ENCODE data around the gene HSD17B11. TPM values are rescaled to one million over a fixed set of nuclear protein-coding genes. Genes with fewer than 3 reads are reported as not detected.
A peak's percentile ranks its signal among the peaks of the same experiment; 100 is the strongest.

Gene HSD17B11
- total RNA-seq, 1 experiment from 2014 or later: 47.4 TPM

DNA sequence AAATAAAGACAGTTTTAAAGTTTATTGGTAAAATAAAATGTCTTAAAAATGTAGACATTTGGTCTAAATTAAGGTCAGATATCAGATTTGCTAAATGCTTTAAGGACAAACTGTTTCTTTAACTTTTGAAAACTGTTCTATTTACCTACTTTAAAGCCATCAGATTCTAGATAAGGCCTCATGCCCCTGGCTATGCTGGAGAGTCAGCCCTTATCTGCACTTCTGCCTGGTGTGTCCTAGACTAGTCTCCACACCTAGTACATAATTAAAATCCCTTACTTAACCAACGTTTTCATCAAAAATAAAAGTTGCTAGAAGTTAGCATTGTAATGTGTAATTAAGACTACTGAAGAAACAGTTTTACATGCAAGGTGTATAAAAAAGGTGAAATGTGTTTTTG is 25.6 kb downstream of the HSD17B11 start:
- Histone ChIP-seq H3K27ac (ENCODE audit: low read depth, low read length) (no peak overlapping the region), H3K9ac (ENCODE audit: low read length) (no peak overlapping the region), H4K20me1 (ENCODE audit: insufficient read depth) (no peaks in the 10 kb centered on the region), H3K4me2 (ENCODE audit: low read length) (no peak overlapping the region), H2AFZ (ENCODE audit: low read depth, low read length, poor library complexity, severe bottlenecking) (no peak overlapping the region), H3K9me2 (ENCODE audit: insufficient read depth) (no peaks in the 10 kb centered on the region), H3K4me1 (ENCODE audit: control insufficient read depth in 1 of 2, insufficient read depth in 2 of 2, low read length in 2 of 2) (no peaks in the 10 kb centered on the region), H3K9me3 (ENCODE audit: control insufficient read depth in 1 of 2, insufficient read depth in 1 of 2, low read depth in 1 of 2, low read length in 2 of 2) (no peaks in the 10 kb centered on the region), H3K36me3 (ENCODE audit: control insufficient read depth in 1 of 2, insufficient read depth in 2 of 2, low read length in 2 of 2) (peaks cover 11 to 25% of the 10 kb centered on the region in 2 experiments), H3K4me3 (replicated peaks in 1 of 2; ENCODE audit: low read depth in 1 of 2, low read length in 2 of 2) (no peak overlapping the region), H3K79me2 (ENCODE audit: insufficient read depth, low read length) (peaks cover 3% of the 10 kb centered on the region; the same call in 1 of the 2 replicates), H3K27me3 (ENCODE audit: insufficient read depth, low read length) (no peaks in the 10 kb centered on the region)
- no peak for DNase-seq (ENCODE audit: low read depth, low spot score)
- POLR2A ChIA-PET: no interaction called here
- intact Hi-C loops (cut with micrococcal nuclease): loop anchor here (10.0 kb wide), 1 partner anchor 839 kb away; no protein-coding TSS in a partner anchor
- no peak for ATAC-seq
- RAD21 ChIA-PET (ENCODE audit: low non-redundant PET in 1 of 2, low total read pairs in 2 of 2, uncharacterized antibody in 2 of 2, unreplicated experiment in 2 of 2): no interaction called here
- BruUV-seq (replicated peaks): no TSS peak
- CTCF ChIA-PET: interaction anchor here (1.6 kb wide), 1 partner anchor 10 kb away, joined by 3 read pairs; no protein-coding TSS in a partner anchor
- TF ChIP-seq, protein P1, sequence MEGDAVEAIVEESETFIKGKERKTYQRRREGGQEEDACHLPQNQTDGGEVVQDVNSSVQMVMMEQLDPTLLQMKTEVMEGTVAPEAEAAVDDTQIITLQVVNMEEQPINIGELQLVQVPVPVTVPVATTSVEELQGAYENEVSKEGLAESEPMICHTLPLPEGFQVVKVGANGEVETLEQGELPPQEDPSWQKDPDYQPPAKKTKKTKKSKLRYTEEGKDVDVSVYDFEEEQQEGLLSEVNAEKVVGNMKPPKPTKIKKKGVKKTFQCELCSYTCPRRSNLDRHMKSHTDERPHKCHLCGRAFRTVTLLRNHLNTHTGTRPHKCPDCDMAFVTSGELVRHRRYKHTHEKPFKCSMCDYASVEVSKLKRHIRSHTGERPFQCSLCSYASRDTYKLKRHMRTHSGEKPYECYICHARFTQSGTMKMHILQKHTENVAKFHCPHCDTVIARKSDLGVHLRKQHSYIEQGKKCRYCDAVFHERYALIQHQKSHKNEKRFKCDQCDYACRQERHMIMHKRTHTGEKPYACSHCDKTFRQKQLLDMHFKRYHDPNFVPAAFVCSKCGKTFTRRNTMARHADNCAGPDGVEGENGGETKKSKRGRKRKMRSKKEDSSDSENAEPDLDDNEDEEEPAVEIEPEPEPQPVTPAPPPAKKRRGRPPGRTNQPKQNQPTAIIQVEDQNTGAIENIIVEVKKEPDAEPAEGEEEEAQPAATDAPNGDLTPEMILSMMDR (IDR thresholded peaks at IDR 0.05 in 2 of 3, conservative IDR thresholded peaks at IDR 0.05 in 1 of 3; ENCODE audit: borderline replicate concordance in 1 of 3, insufficient read depth in 1 of 3, low read depth in 2 of 3, low read length in 2 of 3): no peak

DNA sequence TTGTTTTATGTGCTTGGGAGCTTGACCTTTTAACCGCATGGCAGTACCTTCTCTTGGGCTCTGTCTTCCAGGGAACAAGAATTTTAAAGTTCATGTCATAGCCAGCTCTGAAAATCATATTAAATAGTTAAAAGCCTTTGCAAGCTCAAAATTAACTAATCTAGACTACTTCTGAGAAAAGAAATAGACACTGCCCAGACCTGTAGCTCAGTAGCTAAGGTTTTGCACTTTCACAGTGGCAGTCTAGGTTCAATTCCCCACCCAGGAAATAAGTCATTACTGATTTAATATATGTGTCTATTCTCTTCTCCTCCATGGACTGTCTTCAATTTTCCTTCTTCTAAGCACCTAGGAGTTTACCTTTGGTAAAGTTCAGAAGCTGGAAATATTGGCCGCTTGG is 27.4 kb downstream of the HSD17B11 start:
- Histone ChIP-seq H3K27ac (ENCODE audit: low read depth, low read length) (no peak overlapping the region), H3K36me3 (ENCODE audit: control insufficient read depth in 1 of 2, insufficient read depth in 2 of 2, low read length in 2 of 2) (peaks cover 11 to 22% of the 10 kb centered on the region in 2 experiments), H3K4me2 (ENCODE audit: low read length) (no peak overlapping the region), H3K9me3 (ENCODE audit: control insufficient read depth in 1 of 2, insufficient read depth in 1 of 2, low read depth in 1 of 2, low read length in 2 of 2) (no peaks in the 10 kb centered on the region), H3K4me1 (ENCODE audit: control insufficient read depth in 1 of 2, insufficient read depth in 2 of 2, low read length in 2 of 2) (no peaks in the 10 kb centered on the region), H4K20me1 (ENCODE audit: insufficient read depth) (no peaks in the 10 kb centered on the region), H3K9me2 (ENCODE audit: insufficient read depth) (no peaks in the 10 kb centered on the region), H2AFZ (ENCODE audit: low read depth, low read length, poor library complexity, severe bottlenecking) (no peak overlapping the region), H3K79me2 (ENCODE audit: insufficient read depth, low read length) (peaks cover 8% of the 10 kb centered on the region; the same call in 1 of the 2 replicates), H3K27me3 (ENCODE audit: insufficient read depth, low read length) (no peaks in the 10 kb centered on the region), H3K4me3 (replicated peaks in 1 of 2; ENCODE audit: low read depth in 1 of 2, low read length in 2 of 2) (no peak overlapping the region), H3K9ac (ENCODE audit: low read length) (no peak overlapping the region)
- DNase-seq (ENCODE audit: low read depth, low spot score): no peak
- ChIA-PET POLR2A (no interaction called here), RAD21 (ENCODE audit: low non-redundant PET in 1 of 2, low total read pairs in 2 of 2, uncharacterized antibody in 2 of 2, unreplicated experiment in 2 of 2) (no interaction called here), CTCF (interaction anchor here (1.1 to 1.3 kb wide), 2 partner anchors 10 to 12 kb away, joined by 3 to 6 read pairs; no protein-coding TSS in a partner anchor)
- TF ChIP-seq SRF (IDR thresholded peaks at IDR 0.05; ENCODE audit: low read depth) (no peak), JUND (IDR thresholded peaks at IDR 0.05) (no peak), ZNF274 (IDR thresholded peaks at IDR 0.05; ENCODE audit: low read depth, low read length) (no peak), ZFX (IDR thresholded peaks at IDR 0.05) (no peak), CEBPB (IDR thresholded peaks at IDR 0.05; ENCODE audit: low read depth) (no peak), TCF7L2 (IDR thresholded peaks at IDR 0.05; ENCODE audit: borderline replicate concordance, extremely low read depth, insufficient read depth, insufficient read length) (no peak), EGR1 (IDR thresholded peaks at IDR 0.05; ENCODE audit: low read depth) (no peak)
- TF ChIP-seq, protein P2, sequence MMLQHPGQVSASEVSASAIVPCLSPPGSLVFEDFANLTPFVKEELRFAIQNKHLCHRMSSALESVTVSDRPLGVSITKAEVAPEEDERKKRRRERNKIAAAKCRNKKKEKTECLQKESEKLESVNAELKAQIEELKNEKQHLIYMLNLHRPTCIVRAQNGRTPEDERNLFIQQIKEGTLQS (IDR thresholded peaks at IDR 0.05): peak; percentile 43; the same call in 1 of the 2 replicates
- intact Hi-C loops (cut with micrococcal nuclease): loop anchor here (10.0 kb wide), 1 partner anchor 841 kb away; no protein-coding TSS in a partner anchor
- no peak for ATAC-seq
- BruUV-seq (replicated peaks): no TSS peak
